ENCODE data around the gene ELMOD1.

Gene ELMOD1

DNA sequence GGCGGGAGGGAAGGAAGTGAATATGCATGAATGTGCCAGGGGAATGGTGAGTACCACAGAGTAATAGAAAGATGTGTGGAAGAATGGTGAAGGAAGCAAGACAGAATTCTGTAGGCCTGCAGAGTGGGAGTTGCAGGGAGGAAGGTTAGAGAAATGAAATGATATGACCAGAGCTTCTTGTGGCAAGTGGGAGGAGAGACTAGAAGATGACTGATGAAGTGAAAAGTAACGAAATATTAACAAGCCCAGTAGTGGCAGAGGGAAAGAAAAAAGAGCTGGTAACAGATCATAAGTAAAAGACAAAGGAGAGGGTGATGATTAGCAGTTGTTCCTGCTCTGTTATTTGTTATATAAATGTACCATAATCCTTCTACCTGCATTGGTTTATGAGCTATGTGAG lies 24.4 kb upstream of the ELMOD1 start:
- TF ChIP-seq ZNF548 (tag by site-specific recombination; IDR thresholded peaks at IDR 0.05) (no peak), ZNF768 (tag by site-specific recombination; IDR thresholded peaks at IDR 0.05) (no peak), OSR2 (tag by site-specific recombination; IDR thresholded peaks at IDR 0.05) (no peak), ZNF423 (tag by site-specific recombination; IDR thresholded peaks at IDR 0.05) (no peak), ZNF558 (tag by site-specific recombination; IDR thresholded peaks at IDR 0.05) (no peak), ZNF76 (tag by site-specific recombination; IDR thresholded peaks at IDR 0.05; ENCODE audit: borderline replicate concordance, low read depth) (no peak), ZNF311 (tag by site-specific recombination; IDR thresholded peaks at IDR 0.05; ENCODE audit: borderline replicate concordance) (no peak), ZNF302 (tag by site-specific recombination; IDR thresholded peaks at IDR 0.05; ENCODE audit: low read depth) (no peak), ZNF221 (tag by site-specific recombination; IDR thresholded peaks at IDR 0.05; ENCODE audit: borderline replicate concordance) (no peak), KLF8 (tag by site-specific recombination; IDR thresholded peaks at IDR 0.05) (no peak)
- TF ChIP-seq, protein P1, sequence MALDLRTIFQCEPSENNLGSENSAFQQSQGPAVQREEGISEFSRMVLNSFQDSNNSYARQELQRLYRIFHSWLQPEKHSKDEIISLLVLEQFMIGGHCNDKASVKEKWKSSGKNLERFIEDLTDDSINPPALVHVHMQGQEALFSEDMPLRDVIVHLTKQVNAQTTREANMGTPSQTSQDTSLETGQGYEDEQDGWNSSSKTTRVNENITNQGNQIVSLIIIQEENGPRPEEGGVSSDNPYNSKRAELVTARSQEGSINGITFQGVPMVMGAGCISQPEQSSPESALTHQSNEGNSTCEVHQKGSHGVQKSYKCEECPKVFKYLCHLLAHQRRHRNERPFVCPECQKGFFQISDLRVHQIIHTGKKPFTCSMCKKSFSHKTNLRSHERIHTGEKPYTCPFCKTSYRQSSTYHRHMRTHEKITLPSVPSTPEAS (tag by site-specific recombination; IDR thresholded peaks at IDR 0.05): no peak
- TF ChIP-seq, protein P2, sequence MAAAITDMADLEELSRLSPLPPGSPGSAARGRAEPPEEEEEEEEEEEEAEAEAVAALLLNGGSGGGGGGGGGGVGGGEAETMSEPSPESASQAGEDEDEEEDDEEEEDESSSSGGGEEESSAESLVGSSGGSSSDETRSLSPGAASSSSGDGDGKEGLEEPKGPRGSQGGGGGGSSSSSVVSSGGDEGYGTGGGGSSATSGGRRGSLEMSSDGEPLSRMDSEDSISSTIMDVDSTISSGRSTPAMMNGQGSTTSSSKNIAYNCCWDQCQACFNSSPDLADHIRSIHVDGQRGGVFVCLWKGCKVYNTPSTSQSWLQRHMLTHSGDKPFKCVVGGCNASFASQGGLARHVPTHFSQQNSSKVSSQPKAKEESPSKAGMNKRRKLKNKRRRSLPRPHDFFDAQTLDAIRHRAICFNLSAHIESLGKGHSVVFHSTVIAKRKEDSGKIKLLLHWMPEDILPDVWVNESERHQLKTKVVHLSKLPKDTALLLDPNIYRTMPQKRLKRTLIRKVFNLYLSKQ (tag by site-specific recombination; IDR thresholded peaks at IDR 0.05; ENCODE audit: borderline replicate concordance): no peak
- no peaks in the 10 kb centered on the region for H3K9me3 ChIP-seq (ENCODE audit: control insufficient read depth, insufficient read depth, low read depth, low read length)
- no peak overlapping the region for H3K4me3 ChIP-seq (ENCODE audit: low read depth, low read length)
- CTCF ChIA-PET: interaction anchor here (0.6 to 6.2 kb wide), 8 partner anchors 8 to 304 kb away, joined by 3 to 98 read pairs (median 22); no protein-coding TSS in a partner anchor
- POLR2A ChIA-PET: no interaction called here
- no peaks in the 10 kb centered on the region for H3K4me1 ChIP-seq (ENCODE audit: control insufficient read depth, insufficient read depth, low read length)
- no peaks in the 10 kb centered on the region for H3K36me3 ChIP-seq (ENCODE audit: control insufficient read depth in 2 of 2, insufficient read depth in 1 of 2, low read length in 2 of 2)
- no peak overlapping the region for H3K27ac ChIP-seq (ENCODE audit: extremely low read depth, low read depth, low read length)

DNA sequence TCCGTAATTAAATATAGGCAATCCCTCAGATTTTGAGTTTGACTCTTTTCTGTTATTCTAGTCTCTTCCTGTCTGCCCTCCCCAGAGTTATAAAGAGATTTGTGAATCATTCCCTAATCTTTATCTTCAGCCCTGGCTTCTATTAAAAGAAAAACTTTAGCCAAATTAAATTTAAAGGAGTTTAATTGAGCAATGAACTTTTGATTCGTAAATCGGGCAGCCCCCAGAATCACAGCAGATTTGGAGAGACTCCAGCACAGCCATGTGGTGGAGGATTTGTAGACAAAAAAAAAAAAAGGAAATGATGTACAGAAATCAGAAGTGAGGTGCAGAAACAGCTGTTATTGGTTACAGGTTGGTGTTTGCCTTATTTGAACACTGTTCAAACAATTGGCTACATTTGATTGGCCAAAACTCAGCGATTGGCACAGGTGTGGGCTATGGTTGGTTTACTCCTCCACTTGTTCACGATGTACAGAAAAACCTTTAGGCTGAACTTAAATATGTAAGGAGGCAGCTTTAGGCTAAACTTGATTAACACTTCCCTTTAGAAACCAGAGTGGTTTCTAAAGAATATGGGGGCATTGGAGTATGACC lies 23.1 kb upstream of the ELMOD1 start:
- ChIA-PET CTCF (interaction anchor here (1.2 to 6.2 kb wide), 6 partner anchors 7 to 203 kb away, joined by 3 to 98 read pairs (median 28); no protein-coding TSS in a partner anchor), POLR2A (no interaction called here)
- H3K27ac ChIP-seq (ENCODE audit: extremely low read depth, low read depth, low read length): no peak overlapping the region
- no peaks in the 10 kb centered on the region for H3K4me1 ChIP-seq (ENCODE audit: control insufficient read depth, insufficient read depth, low read length)
- no peaks in the 10 kb centered on the region for H3K9me3 ChIP-seq (ENCODE audit: control insufficient read depth, insufficient read depth, low read depth, low read length)
- H3K4me3 ChIP-seq (ENCODE audit: low read depth, low read length): no peak overlapping the region
- TF ChIP-seq, protein P3, sequence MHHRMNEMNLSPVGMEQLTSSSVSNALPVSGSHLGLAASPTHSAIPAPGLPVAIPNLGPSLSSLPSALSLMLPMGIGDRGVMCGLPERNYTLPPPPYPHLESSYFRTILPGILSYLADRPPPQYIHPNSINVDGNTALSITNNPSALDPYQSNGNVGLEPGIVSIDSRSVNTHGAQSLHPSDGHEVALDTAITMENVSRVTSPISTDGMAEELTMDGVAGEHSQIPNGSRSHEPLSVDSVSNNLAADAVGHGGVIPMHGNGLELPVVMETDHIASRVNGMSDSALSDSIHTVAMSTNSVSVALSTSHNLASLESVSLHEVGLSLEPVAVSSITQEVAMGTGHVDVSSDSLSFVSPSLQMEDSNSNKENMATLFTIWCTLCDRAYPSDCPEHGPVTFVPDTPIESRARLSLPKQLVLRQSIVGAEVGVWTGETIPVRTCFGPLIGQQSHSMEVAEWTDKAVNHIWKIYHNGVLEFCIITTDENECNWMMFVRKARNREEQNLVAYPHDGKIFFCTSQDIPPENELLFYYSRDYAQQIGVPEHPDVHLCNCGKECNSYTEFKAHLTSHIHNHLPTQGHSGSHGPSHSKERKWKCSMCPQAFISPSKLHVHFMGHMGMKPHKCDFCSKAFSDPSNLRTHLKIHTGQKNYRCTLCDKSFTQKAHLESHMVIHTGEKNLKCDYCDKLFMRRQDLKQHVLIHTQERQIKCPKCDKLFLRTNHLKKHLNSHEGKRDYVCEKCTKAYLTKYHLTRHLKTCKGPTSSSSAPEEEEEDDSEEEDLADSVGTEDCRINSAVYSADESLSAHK (tag by site-specific recombination; IDR thresholded peaks at IDR 0.05): no peak
- TF ChIP-seq ZNF670 (tag by site-specific recombination; IDR thresholded peaks at IDR 0.05; ENCODE audit: low read depth) (no peak), GFI1B (tag by site-specific recombination; IDR thresholded peaks at IDR 0.05) (no peak), ZNF416 (tag by site-specific recombination; IDR thresholded peaks at IDR 0.05) (no peak)
- TF ChIP-seq, protein P4, sequence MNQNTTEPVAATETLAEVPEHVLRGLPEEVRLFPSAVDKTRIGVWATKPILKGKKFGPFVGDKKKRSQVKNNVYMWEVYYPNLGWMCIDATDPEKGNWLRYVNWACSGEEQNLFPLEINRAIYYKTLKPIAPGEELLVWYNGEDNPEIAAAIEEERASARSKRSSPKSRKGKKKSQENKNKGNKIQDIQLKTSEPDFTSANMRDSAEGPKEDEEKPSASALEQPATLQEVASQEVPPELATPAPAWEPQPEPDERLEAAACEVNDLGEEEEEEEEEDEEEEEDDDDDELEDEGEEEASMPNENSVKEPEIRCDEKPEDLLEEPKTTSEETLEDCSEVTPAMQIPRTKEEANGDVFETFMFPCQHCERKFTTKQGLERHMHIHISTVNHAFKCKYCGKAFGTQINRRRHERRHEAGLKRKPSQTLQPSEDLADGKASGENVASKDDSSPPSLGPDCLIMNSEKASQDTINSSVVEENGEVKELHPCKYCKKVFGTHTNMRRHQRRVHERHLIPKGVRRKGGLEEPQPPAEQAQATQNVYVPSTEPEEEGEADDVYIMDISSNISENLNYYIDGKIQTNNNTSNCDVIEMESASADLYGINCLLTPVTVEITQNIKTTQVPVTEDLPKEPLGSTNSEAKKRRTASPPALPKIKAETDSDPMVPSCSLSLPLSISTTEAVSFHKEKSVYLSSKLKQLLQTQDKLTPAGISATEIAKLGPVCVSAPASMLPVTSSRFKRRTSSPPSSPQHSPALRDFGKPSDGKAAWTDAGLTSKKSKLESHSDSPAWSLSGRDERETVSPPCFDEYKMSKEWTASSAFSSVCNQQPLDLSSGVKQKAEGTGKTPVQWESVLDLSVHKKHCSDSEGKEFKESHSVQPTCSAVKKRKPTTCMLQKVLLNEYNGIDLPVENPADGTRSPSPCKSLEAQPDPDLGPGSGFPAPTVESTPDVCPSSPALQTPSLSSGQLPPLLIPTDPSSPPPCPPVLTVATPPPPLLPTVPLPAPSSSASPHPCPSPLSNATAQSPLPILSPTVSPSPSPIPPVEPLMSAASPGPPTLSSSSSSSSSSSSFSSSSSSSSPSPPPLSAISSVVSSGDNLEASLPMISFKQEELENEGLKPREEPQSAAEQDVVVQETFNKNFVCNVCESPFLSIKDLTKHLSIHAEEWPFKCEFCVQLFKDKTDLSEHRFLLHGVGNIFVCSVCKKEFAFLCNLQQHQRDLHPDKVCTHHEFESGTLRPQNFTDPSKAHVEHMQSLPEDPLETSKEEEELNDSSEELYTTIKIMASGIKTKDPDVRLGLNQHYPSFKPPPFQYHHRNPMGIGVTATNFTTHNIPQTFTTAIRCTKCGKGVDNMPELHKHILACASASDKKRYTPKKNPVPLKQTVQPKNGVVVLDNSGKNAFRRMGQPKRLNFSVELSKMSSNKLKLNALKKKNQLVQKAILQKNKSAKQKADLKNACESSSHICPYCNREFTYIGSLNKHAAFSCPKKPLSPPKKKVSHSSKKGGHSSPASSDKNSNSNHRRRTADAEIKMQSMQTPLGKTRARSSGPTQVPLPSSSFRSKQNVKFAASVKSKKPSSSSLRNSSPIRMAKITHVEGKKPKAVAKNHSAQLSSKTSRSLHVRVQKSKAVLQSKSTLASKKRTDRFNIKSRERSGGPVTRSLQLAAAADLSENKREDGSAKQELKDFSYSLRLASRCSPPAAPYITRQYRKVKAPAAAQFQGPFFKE (tag by site-specific recombination; IDR thresholded peaks at IDR 0.05; ENCODE audit: borderline replicate concordance): no peak
- H3K36me3 ChIP-seq (ENCODE audit: control insufficient read depth in 2 of 2, insufficient read depth in 1 of 2, low read length in 2 of 2): no peaks in the 10 kb centered on the region
